Nephron (organoid): ENCODE measurements around the gene GHRHR.

Source experiments
- H3K27ac Mint-ChIP-seq, 3 experiments: 2 replicates each; pipeline ENCODE4 v1.8.0; 2020; ENCODE audit warnings: mixed read lengths in 3 of 3, mild to moderate bottlenecking in 2 of 3, moderate library complexity in 1 of 3
- H3K27me3 Mint-ChIP-seq: 2 replicates; pipeline ENCODE4 v1.8.0; 2021; ENCODE audit warnings: low read depth, mild to moderate bottlenecking, moderate library complexity, mixed read lengths
- H3K36me3 Mint-ChIP-seq: 2 replicates; pipeline ENCODE4 v1.8.0; 2020; ENCODE audit warnings: low read depth, mixed read lengths
- H3K4me1 Mint-ChIP-seq: 2 replicates; pipeline ENCODE4 v1.8.0; 2020; ENCODE audit warnings: mixed read lengths
- H3K4me3 Mint-ChIP-seq, 3 experiments: 2 replicates each; pipeline ENCODE4 v1.8.0; 2020; ENCODE audit warnings: mild to moderate bottlenecking in 3 of 3, mixed read lengths in 3 of 3, moderate library complexity in 2 of 3
- H3K9me3 Mint-ChIP-seq: 2 replicates; pipeline ENCODE4 v1.8.0; 2020; ENCODE audit warnings: mixed read lengths
- TF ChIP-seq, protein P1 (sequence below), 3 experiments: fragments of 200-600 bp; sonication (generic); IDR thresholded peaks; one replicate each; pipeline ENCODE4 v1.5.0; 2021; ENCODE audit warnings: antibody characterized with exemption in 3 of 3; ENCODE audit not compliant: unreplicated experiment in 3 of 3

Gene GHRHR

DNA sequence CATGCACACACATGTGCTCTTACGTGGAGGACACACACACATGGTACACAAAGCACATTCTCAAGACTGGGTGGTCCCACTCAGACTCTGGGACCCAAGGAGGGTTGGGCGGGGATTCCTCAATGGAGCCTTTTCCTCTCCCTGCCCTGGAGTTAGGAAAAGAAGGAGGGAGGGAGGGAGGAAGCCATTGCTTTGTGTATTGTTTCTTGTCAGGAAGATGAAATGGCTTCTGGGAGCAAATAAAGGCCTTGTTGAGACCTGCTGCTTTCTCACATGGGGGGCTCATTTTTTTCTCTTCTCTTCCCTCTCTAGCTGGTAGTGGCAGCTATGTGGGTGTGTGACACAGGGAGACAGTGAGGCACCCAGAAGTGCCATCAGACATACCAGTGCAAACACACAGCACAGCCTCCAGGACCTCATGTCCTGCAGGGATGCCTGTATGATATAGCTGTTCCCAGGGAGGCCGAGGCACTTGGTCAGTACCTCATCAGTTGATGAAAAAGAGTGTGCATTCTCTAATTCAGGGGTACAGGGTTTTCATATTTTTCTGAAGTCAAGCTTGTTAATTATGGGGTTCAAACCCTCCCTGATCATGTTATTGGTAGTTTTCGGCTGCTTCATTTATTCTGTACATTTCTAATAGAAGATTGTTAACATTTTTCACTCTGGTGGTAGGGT, 46.4 kb upstream of the GHRHR start:
- Mint-ChIP-seq H3K4me3 (no peak overlapping the region), H3K4me1 (peaks cover 45% of the 10 kb centered on the region), H3K27me3 (peaks cover 4% of the 10 kb centered on the region), H3K9me3 (no peaks in the 10 kb centered on the region), H3K36me3 (no peaks in the 10 kb centered on the region), H3K27ac (peak overlapping the region in 2 of 3 experiments; percentile 46 to 51)
- TF ChIP-seq, protein P1, sequence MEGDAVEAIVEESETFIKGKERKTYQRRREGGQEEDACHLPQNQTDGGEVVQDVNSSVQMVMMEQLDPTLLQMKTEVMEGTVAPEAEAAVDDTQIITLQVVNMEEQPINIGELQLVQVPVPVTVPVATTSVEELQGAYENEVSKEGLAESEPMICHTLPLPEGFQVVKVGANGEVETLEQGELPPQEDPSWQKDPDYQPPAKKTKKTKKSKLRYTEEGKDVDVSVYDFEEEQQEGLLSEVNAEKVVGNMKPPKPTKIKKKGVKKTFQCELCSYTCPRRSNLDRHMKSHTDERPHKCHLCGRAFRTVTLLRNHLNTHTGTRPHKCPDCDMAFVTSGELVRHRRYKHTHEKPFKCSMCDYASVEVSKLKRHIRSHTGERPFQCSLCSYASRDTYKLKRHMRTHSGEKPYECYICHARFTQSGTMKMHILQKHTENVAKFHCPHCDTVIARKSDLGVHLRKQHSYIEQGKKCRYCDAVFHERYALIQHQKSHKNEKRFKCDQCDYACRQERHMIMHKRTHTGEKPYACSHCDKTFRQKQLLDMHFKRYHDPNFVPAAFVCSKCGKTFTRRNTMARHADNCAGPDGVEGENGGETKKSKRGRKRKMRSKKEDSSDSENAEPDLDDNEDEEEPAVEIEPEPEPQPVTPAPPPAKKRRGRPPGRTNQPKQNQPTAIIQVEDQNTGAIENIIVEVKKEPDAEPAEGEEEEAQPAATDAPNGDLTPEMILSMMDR (IDR thresholded peaks at IDR 0.05; ENCODE audit: unreplicated experiment in 3 of 3): no peak

DNA sequence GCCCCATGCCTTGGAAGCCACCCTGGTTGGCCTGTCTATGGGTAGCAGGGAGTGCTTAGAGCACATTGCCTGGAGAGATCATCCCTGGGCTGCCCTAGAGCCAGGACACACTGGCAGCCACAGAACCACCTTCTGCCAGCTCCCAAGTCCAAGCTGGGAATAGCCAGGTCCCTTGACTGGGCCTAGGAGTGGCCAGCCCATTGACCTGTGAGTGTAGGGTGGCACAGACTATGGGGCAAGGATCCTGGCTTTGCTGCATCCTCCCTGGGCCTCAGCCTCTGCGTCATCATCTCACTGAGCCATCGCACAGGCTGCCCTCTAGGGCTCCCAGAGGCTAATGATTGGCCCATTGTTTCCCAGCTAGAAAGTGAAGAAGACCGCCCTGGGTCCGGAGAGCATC, 45.1 kb upstream of the GHRHR start:
- peaks cover 4% of the 10 kb centered on the region for H3K27me3 Mint-ChIP-seq
- peaks cover 32% of the 10 kb centered on the region for H3K4me1 Mint-ChIP-seq
- no peaks in the 10 kb centered on the region for H3K9me3 Mint-ChIP-seq
- H3K27ac Mint-ChIP-seq: no peak overlapping the region
- H3K36me3 Mint-ChIP-seq: no peaks in the 10 kb centered on the region
- TF ChIP-seq, protein P1 (IDR thresholded peaks at IDR 0.05; ENCODE audit: unreplicated experiment in 3 of 3): no peak
- no peak overlapping the region for H3K4me3 Mint-ChIP-seq

DNA sequence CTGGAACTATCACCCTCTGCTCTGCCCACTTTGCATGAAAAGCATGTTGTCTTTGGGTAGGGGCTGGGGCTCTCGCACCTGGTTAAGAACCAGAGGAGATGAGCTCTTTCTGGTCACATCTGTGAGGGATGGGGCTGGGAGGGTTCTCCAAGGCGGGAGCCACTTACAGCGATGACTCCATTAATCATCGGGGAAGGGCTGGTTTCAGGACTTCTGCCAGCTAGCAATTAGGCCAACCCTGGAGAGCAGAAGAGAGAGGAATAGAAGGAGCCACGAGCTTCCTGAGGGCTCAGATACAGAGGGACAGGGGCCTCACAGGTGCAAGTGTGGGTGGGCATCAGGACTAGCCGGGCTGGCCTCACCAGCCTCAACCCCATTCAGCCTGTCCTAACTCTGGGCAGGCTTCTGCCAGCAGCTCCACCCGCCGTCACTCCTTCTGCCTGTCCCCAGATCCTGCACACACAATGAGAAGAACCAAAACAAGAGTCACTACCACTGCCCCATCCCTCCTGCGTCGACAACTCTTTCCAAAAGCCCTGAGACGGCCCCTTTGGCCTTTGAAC, 43.7 kb upstream of the GHRHR start:
- Mint-ChIP-seq H3K27me3 (no peaks in the 10 kb centered on the region), H3K4me3 (no peak overlapping the region), H3K4me1 (peaks cover 32% of the 10 kb centered on the region), H3K36me3 (no peaks in the 10 kb centered on the region), H3K27ac (peak overlapping the region in 2 of 3 experiments; percentile 15 to 38), H3K9me3 (no peaks in the 10 kb centered on the region)
- TF ChIP-seq, protein P1 (IDR thresholded peaks at IDR 0.05; ENCODE audit: unreplicated experiment in 3 of 3): no peak

DNA sequence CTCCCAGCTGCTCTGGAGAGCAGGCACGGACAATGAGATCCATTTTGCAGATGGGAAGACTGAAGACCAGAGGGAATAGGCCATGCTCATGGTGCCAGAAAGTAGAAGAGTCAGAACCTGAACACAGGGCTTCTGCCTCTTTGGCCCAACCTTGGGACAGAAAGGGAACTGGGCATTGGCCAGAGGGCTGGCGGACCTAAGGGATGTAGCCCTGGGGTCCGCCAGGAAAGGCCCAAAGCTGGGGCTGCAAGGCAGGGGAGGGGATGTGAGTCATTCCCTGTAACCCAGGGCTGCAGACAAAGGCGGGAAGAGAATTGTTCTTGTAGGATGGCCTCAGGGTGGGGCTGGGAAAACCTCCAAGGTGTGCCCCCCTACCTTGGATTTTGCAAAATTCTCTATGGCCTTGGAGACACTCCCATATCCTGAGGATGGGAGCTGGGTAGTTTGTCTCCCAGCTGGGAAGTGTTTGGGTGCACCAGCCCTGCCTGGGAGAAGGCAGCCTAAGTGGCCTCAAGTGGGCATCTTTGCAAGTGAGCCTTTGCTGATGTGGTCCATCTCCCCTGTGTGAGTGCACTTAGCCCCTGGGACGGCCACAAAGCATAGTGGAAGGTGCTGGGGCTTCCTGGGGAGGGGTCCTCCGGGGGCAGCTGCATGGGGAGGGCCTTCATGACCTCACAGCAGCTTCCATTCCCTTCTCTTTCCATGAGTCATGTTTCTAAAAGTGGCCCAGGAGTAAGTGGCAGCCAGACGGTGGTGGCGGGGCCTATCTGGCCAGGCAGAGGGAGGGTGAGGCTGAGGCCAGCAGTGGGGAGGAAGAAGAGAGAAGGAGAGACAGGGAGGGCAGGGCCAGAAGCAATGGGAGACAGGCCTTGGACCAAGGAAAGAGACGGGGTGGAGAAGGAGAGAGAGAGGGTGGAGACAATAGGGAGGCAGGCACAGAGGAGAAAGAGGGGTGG, 42.9 kb upstream of the GHRHR start:
- Mint-ChIP-seq H3K9me3 (no peaks in the 10 kb centered on the region), H3K27me3 (no peaks in the 10 kb centered on the region)

DNA sequence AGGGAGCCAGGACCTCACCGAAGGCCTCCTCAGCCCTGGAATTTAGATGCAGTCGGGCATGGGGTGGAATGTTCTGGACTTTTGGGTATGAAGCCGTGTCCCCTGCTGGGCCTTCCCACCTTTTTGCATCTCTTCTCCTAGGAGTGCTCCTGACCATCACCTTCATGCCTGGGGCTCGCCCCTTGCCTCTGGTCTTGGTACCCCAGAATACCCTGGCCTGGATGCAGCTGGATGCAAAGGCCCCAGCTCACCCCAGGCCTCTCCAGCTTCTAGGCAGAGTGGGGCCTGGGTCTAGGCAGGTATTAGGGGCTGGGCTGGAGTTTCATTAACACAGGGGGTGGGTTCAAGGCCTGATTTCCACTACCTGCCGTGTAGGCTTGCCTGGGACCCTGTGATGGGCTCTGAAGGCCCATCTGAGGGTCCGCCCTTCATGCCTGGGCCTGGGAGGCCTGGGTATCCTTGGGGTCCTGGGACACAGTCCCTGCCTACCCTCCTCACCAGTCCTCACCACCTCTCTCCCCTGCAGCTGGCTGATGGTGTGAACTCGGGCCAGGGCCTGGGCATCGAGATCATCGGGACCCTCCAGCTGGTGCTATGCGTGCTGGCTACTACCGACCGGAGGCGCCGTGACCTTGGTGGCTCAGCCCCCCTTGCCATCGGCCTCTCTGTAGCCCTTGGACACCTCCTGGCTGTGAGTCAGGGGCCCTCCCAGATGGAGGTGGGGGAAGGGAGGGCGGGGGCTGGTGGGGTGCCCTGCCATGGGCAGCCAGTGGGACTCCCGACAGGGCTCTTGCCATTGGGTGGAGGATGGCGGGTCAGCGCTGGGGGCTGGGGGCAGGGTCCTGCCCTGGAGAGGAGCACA, 42.0 kb upstream of the GHRHR start:
- Mint-ChIP-seq H3K27me3 (no peaks in the 10 kb centered on the region), H3K36me3 (no peaks in the 10 kb centered on the region), H3K9me3 (no peaks in the 10 kb centered on the region), H3K4me1 (peaks cover 29% of the 10 kb centered on the region), H3K27ac (no peak overlapping the region), H3K4me3 (no peak overlapping the region)
- TF ChIP-seq, protein P1 (IDR thresholded peaks at IDR 0.05; ENCODE audit: unreplicated experiment in 3 of 3): no peak

More for the DNA sequence above, 42.9 kb upstream of the GHRHR start:
- peaks cover 32% of the 10 kb centered on the region for H3K4me1 Mint-ChIP-seq
- TF ChIP-seq, protein P1 (IDR thresholded peaks at IDR 0.05; ENCODE audit: unreplicated experiment in 3 of 3): no peak
- H3K27ac Mint-ChIP-seq: peak overlapping the region in 1 of 3 experiments; percentile 48
- no peak overlapping the region for H3K4me3 Mint-ChIP-seq
- no peaks in the 10 kb centered on the region for H3K36me3 Mint-ChIP-seq
